Activated CD4-positive, CD25-positive, alpha-beta regulatory T cell treated with anti-CD3 and anti-CD28 coated beads, Interleukin-2, amount 50 U/mL, for 24 hours (primary cell): ENCODE data around the gene PPP1R2B.
"Not testable (repeated sequence)": the region's sequence is repeated elsewhere in the genome, so short reads cannot be mapped to it uniquely, and the experiment has no call there.

ENCODE experiments used
- ATAC-seq, 2 donors: fragments of 150-1000 bp; cut with Tn5 transposase; one replicate each; pipeline ENCODE4 v1.10.0; 2021; ENCODE audit warnings: mild to moderate bottlenecking in 1 of 2, moderate library complexity in 1 of 2

PPP1R2B gene

GRCh38 chr5:156850206-156850751 lies at the start of gene PPP1R2B:
TSS of gene PPP1R2B (plus strand) at chr5:156850295. CDS start at chr5:156850563, 268 bp downstream.
- no peak for ATAC-seq

GRCh38 chr5:156800929-156801328 lies 49.2 kb upstream of the PPP1R2B start:
- no peak for ATAC-seq

DNA sequence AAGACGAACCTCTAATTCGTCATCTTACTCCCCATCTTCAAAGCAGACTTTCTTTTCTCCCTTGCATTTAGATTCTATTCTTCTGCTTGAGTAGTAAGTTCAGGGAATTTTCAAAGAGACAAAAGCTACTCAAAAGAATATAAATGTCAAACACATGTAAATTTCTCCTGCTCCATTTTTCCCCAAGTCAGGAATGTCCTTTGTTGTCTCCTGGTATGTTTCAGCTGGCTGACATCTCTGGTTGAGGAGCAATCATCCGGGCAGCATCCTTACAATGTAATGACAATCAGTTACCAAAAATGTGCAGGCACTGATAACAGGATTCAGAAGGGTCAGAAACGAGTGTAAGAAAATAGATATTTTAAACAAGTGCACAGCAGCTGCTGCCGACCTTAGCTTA lies 47.6 kb upstream of the PPP1R2B start:
- no peak for ATAC-seq

GRCh38 chr5:156803404-156803803 lies 46.7 kb upstream of the PPP1R2B start:
- no peak for ATAC-seq

DNA sequence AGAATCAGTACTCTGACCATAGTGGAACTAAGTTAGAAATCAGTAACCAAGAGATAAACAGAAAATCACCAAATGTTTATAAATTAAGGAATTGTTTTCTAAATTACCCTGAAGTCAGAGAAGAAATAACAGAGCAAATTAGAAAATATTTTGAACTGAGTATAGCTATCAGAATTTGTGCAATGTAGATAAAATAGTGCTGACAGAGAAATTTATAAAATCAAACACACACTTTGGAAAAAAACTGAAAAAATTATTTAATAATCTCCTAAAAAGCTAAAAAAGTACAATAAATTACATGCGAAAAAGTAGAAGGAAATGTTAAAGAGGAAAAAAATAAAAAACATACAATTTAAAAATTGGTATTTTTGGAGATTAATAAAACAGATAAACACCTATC lies 37.1 kb upstream of the PPP1R2B start:
- ATAC-seq: no peak

DNA sequence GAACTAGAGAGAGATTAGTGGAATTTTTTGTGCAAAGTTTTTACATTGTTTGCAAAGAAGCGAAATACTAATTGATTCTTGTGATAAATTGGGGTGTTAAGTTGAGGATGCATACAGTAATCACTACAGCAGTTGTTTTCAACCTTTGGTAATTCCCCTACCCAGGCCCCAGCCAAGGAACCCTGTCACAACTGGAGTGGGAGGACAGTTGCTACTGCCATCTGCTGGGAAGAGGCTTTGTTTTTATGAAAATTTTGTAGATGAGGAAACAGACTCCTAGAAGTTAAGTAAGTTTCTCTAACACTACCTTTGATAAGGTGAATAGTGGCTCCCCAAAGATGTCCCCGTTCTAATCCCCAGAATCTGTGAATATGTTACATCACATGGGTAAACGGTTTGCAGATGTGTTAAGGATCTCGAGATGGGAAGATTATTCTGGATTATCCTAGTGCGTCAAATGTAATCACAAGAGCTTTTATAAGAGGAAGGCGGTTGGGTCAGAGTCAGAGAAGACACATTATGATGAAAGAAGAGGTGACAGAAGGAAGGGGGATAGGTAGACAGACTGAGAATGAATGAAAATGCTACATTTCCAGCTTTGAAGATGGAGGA lies 34.0 kb upstream of the PPP1R2B start:
- peak in 1 of 2 donors; percentile 35 for ATAC-seq

GRCh38 chr5:156819537-156819936 lies 30.6 kb upstream of the PPP1R2B start:
- no peak for ATAC-seq

GRCh38 chr5:156819967-156820581 lies 30.0 kb upstream of the PPP1R2B start:
- ATAC-seq: no peak

- no peak for ATAC-seq
Measured at GRCh38 chr5:156824241-156824640, 25.9 kb upstream of the PPP1R2B start.

DNA sequence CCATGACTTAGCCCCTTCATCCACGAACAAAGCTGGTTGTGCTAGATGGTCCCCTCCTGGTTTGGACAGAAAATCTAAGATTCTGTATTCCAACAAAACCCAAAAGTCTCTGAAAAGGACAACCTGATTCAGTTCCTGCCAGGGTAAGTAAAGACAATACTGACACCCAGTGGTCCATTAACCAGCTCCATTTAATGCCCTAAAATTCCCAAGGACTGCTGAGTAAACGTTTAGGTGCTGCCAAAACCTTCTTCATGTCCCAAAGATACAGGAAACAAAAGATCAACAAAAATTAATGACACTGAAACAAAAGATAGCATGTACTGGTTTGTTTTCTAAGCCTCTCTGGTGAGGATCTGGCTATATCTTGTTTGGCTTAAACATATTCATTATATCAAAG lies 25.3 kb upstream of the PPP1R2B start:
- ATAC-seq: no peak

- no peak for ATAC-seq
Measured at GRCh38 chr5:156825688-156826087, 24.4 kb upstream of the PPP1R2B start.

GRCh38 chr5:156826150-156826549 lies 23.9 kb upstream of the PPP1R2B start:
- no peak for ATAC-seq

- ATAC-seq: no peak
Measured at GRCh38 chr5:156834916-156835315, 15.2 kb upstream of the PPP1R2B start.

GRCh38 chr5:156835905-156836304 lies 14.2 kb upstream of the PPP1R2B start:
- no peak for ATAC-seq

DNA sequence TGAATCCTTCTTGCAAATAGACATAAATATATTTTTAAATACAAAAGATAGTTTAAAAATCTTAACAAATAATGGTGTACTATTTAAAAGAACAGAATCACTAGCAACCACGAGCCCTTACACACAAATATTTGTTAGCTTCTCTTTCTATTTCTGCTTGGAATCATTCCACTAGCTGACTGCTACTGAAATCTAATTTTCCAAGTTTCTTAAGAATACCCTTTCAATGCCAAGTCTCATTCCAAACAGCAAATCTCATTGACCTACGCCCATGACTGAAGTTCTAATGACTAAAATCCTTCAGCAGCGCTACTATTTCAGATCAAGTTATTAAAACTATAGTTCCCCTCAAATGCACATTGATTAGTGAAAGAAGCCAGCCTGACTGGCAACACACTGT lies 13.2 kb upstream of the PPP1R2B start:
- ATAC-seq: no peak

DNA sequence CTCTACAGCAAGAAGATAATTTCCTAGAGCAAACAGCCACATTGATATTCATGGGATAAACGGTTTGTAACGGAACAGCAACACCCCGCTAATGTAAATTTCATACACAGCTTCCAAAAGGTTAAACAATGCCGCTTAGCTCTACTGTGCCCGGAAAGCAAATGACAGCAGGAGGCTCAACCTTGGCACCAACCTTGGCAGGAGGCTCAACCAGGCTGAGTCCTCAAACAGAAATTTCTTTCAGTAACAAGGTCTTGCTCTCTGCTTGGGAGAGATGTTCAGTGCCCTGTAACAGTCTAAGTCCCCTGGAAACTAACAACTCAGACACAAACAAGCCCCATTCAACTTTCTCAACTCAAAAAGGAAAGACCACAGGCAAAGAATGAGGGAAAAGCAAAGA lies 11.1 kb upstream of the PPP1R2B start:
- no peak for ATAC-seq

GRCh38 chr5:156841737-156842136 lies 8.4 kb upstream of the PPP1R2B start:
- ATAC-seq: no peak

DNA sequence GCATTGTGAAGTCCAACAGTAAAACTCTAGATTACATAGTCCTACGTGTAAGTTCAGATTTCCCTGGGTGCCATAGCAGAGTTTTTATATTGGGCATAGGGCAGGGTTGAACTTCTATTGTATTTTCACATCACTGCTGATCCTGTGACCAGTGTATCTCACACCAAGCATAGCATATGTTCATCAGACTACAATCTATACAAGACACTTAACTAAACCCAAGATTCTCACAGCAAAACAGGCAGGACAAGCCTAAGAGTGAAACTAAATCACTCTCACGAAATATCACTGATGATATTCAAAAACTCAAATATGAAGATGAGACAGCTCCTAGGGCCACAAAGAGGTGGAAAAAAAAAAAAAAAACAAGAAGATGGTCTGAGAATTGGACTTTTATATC lies 3.2 kb upstream of the PPP1R2B start:
- ATAC-seq: no peak

- ATAC-seq: not testable (repeated sequence)
Measured at GRCh38 chr5:156848447-156848846, 1.6 kb upstream of the PPP1R2B start.

DNA sequence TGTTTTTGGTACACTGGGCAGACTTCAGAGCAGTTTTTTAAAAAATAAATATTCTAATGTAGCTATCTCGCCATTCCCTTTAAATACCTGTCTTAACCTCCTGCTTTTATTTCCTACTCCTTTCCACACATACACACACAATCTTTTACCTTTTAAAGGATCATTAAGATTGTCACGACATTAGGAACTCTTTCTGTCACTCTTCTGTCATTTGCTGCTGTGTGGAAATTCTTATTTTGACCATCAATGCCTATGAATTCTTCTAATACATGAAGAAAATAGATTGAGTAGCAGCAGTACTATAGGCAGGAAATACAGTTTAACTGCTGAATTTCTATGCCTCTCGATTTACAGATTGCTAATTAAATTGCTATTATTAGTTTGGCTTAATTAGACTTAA lies 1.8 kb downstream of the PPP1R2B start:
- no peak for ATAC-seq

DNA sequence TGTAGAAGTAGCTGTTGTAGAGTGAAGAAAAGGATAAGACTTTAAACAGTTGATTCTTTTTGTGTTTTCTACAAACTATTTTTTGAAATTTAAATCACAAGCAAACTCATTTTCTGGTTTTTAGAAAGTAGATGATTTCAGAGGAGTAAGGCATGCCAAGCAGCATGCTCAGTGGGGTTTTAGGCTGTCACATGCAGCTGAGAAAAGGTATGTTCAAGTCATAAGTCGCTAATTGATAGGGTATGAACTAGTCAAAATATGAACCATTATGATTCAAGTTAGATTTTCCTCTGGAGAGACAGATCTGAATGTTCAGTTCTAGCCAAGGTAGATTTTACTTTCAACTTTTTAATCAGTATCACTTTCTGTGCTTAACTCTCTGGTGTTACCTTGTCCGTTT lies 3.0 kb downstream of the PPP1R2B start:
- peak; percentile 33 to 58 for ATAC-seq

DNA sequence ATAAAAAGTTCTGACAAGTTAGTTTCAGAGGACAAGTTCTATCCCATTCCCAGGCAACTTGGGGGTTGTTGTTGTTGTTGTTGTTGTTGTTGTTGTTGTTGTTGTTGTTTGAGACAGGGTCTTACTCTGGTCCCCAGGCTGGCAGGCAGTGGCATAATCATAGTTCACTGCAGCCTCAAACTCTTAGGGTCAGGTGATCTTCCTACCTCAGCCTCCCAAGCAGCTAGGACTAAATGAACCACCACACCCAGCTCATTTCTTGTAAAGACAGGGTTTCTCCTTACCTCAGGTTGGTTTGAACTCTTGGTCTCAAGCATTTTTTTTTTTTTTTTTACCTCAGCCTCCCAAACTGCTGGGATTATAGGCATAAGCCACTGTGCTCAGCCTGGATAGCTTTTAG lies 15.3 kb downstream of the PPP1R2B start:
- ATAC-seq: no peak

DNA sequence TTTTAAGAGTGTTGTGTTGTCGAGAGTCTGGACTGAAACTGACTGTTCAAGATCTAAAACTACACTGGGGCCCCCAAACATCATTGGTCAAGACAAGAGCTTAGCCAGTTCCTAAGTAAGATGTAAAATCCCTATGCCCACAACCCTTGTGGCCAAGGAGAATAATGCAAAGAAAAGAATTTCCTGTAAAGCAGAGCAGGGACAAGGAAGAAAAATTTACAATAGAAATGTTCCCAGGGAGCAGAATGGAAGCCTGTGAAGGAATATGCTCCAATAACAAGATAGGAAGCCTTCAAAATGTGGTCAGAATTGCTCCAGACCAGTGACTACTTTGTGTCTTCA lies 20.4 kb downstream of the PPP1R2B start:
- ATAC-seq: no peak

DNA sequence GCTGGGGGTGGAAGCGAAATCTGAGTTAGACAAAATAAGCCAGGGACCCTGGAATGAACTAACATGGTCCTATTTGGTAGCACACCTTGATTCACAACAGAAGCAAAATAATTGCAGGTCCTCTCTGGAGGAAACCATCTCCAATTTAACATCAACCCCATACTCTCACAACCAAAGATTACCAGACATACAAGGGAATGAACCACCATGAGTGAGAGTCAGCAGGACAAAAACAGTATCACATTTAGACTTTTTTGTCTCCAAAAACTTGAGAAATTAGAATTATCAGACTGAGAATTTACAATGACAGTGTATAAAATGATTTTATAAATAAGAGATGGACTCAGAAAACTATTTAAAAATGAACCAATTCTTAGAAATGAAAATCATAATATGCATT lies 21.1 kb downstream of the PPP1R2B start:
- ATAC-seq: no peak
